Stimulated activated CD8-positive, alpha-beta memory T cell treated with anti-CD3 and anti-CD28 coated beads, Interleukin-15, amount 100 ng/mL, for 48 hours (primary cell): ENCODE data around the gene LAT.
"Not testable (repeated sequence)": the region's sequence is repeated elsewhere in the genome, so short reads cannot be mapped to it uniquely, and the experiment has no call there.

ENCODE experiments used
- DNase-seq, 2 donors: peaks; one replicate each; pipeline ENCODE4 v3.0.0-alpha.2; 2020; ENCODE audit warnings: low read depth in 2 of 2

Gene LAT, protein sequence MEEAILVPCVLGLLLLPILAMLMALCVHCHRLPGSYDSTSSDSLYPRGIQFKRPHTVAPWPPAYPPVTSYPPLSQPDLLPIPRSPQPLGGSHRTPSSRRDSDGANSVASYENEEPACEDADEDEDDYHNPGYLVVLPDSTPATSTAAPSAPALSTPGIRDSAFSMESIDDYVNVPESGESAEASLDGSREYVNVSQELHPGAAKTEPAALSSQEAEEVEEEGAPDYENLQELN

DNA sequence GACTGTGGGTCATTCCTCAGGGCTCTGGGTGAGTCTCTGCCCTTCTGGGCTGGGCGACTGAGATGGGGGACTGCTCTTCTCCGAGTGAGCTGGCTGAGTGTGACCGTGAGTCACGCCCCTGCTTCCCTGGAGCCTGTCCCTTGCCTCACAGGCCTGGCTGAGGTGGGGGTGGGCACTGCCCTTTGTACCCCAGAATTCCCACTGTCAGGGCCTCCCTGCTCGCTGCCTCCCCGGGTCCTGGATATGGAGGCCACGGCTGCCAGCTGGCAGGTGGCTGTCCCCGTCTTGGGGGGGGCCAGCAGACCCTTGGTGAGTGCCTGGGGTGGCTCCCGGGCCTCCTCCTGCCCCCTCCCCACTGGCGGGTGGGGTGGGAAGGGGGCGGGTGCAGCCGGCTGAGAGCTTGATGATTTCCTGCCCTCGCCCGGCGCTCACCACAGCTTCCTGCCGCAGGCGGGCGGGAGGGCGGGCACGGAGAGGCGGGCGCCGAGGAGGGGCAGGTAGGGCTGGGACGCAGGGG lies at the start of gene LAT:
TSS of gene LAT (plus strand) at position 434 of the 517 bp plus-strand sequence. CDS start 366 bp downstream, outside the sequence.
- DNase-seq = peak; percentile 69 to 70

- DNase-seq = no peak
These were observed 49.5 kb upstream of the LAT start for GRCh38 chr16:28935346-28935745.

GRCh38 chr16:28935924-28936783 lies 48.7 kb upstream of the LAT start:
- peak; percentile 75 to 84 for DNase-seq

DNA sequence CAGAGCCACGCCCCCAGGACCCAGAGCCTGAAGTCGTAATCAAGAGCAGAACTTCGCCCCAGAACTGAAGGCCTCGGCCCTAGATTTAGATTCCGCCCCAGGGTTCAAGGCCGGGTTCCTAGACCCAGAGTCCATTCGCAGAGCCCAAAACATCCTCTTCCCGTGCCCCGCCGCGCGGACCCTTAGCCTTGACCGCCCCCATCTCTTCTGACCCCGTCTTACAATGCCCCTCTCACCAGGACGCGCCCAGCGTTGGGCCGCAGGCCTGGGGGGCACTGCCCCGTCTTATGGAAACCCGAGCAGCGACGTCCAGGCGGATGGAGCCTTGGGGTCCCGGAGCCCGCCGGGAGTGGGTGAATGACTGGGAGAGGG lies 48.1 kb upstream of the LAT start:
- DNase-seq = no peak

DNA sequence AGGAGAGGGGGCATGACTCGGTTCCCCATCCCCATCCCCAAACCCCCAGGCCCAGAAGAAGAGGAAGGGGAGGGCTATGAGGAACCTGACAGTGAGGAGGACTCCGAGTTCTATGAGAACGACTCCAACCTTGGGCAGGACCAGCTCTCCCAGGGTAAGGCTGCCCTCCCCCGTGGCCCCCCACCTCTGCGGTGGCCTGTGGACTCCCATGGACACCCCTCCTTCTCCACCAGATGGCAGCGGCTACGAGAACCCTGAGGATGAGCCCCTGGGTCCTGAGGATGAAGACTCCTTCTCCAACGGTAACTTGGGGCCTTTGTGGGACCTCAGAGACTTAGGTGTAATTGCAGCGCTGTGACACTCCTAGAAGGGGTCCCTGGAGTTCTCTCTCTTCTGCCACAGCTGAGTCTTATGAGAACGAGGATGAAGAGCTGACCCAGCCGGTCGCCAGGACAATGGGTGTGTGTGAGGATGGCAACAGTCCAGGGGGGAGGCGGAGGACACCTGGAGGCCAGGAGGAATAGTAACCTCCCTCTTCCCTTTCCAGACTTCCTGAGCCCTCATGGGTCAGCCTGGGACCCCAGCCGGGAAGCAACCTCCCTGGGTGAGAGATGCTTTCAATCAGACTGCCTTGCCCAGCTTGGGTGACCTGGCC lies 47.5 kb upstream of the LAT start:
- no peak for DNase-seq

GRCh38 chr16:28938721-28939120 lies 46.1 kb upstream of the LAT start:
- DNase-seq = no peak

DNA sequence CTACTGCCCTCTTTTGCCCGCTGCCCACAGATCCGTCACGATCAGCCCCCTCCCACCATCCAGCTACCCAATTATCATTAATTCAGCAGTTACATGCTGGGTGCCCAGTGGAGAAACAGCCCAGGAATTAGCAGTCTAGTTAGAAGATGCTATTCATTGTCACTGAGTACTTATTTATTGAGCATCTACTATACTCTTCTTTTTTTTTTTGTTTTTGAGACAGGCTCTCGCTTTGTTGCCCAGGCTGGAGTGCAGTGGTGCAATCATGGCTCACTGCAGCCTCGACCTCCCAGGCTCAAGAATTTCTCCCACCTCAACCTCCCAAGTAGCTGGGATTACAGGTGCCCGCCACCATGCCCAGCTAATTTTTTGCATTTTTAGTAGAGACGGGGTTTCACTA lies 45.0 kb upstream of the LAT start:
- DNase-seq = not testable (repeated sequence)

DNA sequence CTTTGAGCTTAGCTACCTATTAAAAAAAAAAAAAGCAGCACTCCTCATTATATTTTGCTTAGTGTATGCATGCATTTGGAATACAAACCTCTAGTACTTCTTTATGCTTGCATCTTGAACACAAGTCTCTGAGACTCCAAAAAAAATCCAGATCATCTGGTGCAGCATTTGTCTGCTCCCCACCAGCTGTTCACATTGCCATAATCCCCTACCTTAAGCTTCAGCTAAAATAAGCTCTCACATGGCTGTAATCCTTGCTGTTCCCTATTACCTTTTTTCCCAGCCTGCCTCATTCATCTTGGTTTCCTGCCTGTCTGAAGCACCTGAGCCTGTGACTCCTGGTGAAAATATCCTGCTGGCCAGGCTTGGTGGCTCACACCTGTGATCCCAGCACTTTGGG lies 41.6 kb upstream of the LAT start:
- no peak for DNase-seq

- no peak for DNase-seq
These were observed 38.2 kb upstream of the LAT start for GRCh38 chr16:28946681-28947080.

DNA sequence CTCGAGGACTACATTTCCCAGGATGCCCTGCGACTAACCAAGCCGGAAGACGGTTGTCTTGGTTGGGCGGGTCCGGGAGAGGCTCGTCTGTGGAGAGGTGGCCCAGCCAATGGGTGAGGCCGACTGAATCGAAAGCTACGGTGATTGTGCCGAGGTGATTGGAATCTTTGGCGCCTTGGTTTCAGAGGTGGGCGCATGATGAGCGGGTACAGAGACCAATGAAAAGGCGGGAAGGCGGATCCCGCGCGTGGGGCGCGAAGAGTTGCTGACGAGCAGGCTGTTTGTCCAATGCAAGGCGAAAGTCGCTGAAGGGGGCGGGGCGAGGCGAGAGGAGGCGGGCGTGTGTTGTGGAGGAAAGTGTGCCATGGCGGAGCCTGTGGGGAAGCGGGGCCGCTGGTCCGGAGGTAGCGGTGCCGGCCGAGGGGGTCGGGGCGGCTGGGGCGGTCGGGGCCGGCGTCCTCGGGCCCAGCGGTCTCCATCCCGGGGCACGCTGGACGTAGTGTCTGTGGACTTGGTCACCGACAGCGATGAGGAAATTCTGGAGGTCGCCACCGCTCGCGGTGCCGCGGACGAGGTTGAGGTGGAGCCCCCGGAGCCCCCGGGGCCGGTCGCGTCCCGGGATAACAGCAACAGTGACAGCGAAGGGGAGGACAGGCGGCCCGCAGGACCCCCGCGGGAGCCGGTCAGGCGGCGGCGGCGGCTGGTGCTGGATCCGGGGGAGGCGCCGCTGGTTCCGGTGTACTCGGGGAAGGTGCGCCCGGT lies 34.0 kb upstream of the LAT start, which contains the start of gene NFATC2IP:
TSS of gene NFATC2IP (plus strand) at position 290 of the 762 bp plus-strand sequence. CDS start at position 365, 75 bp downstream.
- DNase-seq = peak; percentile 98 to 99

DNA sequence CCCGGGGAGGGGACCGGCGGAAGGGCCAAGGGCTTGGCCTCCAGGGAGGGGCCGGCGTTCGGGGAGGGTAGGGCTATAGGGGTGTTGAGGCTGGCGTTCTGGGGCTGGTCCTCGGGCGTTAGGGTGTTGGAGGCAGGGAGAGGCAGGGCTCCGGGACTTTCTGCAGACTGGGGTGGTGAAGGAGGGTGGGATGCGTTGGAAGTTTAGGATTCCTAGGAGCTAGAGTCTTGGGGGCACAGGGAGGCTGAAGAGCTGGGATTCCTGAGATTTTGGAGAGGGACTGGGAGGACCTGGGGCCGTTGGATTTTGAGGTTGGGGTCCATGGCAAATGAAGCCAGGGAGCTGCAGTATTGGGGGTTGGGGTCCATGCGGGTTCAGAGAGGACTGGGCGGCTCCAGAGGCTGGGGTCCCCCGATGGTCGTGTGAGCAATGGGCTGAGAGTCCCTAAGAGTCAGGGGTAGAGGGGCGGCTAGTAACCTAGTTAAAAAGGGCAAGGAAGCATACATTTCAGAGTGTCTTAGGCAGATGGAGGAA lies 33.4 kb upstream of the LAT start:
- no peak for DNase-seq

- no peak for DNase-seq
These were observed 26.6 kb upstream of the LAT start for GRCh38 chr16:28958216-28958615.

DNA sequence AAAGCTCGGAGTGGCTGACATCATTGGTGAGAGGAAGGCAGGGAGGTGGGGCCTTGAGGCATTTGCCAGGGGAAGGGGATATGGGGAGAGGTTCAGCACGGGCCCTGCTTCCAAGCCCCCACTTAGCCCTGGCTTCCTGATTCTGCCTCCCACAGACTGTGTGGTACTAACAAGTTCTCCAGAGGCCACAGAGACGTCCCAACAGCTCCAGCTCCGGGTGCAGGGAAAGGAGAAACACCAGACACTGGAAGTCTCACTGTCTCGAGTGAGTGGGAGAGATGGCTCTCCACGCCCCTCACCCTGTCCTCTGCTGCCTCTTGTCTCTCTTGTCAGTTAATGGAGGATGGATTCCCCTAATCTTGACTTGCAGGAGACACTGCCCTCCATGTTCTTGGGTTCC lies 26.0 kb upstream of the LAT start:
- DNase-seq = no peak

- DNase-seq = no peak
These were observed 20.8 kb upstream of the LAT start for GRCh38 chr16:28964072-28964471.

DNA sequence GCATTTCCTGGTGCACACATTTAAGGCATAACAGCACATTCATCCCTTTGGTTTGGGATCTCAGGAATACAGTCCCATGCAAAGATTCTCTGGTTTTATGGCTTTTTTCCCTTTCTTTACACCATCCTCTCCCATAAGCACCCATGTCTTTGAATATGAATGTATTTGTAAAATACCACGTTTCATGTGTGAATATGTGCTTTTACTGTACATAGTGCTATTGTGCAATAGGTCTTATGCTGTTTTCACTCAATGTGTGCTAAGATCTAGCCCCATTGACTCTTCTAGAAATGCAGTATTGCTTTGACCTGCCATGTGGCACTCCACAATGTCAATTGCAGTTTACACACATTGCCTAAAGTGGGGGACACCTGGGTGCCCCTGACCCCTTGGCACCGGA lies 20.4 kb upstream of the LAT start:
- no peak for DNase-seq

GRCh38 chr16:28967156-28967555 lies 17.7 kb upstream of the LAT start:
- DNase-seq = no peak

DNA sequence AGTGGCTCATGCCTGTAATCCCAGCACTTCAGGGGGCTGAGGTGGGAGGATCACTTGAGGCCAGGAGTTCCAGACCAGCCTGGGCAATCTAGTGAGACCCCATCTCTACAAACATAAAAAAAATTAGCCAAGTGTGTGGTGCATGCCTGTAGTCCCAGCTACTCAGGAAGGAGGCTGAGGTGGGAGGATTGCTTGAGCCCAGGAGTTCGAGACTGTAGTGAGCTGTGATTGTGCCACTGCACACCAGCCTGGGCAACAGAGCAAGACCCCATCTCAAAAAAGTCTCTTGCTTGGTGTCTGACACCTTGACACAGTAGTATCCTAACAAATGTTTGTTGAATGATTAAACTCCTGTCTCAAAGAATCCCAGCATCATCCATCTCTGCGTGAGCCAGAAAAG lies 15.2 kb upstream of the LAT start:
- not testable (repeated sequence) for DNase-seq

GRCh38 chr16:28974007-28974436 lies 10.8 kb upstream of the LAT start:
- no peak for DNase-seq

- DNase-seq = peak; percentile 94 to 95
These were observed 10.3 kb upstream of the LAT start, which contains the start of gene SPNS1 for GRCh38 chr16:28974437-28975157. Gene SPNS1 (plus strand): TSS chr16:28974778. CDS start chr16:28975152, 374 bp downstream.

DNA sequence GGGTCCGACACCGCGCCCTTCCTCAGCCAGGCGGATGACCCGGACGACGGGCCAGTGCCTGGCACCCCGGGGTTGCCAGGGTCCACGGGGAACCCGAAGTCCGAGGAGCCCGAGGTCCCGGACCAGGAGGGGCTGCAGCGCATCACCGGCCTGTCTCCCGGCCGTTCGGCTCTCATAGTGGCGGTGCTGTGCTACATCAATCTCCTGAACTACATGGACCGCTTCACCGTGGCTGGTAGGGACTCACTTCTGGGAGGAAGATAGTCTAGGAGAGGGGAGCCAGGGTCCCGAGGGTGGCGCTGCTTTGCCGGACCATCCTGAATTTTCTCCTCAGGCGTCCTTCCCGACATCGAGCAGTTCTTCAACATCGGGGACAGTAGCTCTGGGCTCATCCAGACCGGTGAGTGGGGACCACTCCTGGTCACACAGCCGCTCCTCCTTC lies 9.7 kb upstream of the LAT start:
- DNase-seq = no peak
